ENCODE data around the gene CYP2F1. TPM values are rescaled to one million over a fixed set of nuclear protein-coding genes. Genes with fewer than 3 reads are reported as not detected.
"Not testable (repeated sequence)": the region's sequence is repeated elsewhere in the genome, so short reads cannot be mapped to it uniquely, and the experiment has no call there.

The CYP2F1 gene
- total and polyA plus RNA-seq, 9 donors = not detected

GRCh38 chr19:41096353-41096752 lies 17.9 kb upstream of the CYP2F1 start:
- no peaks in the 10 kb centered on the region for H3K27me3 ChIP-seq
- H3K36me3 ChIP-seq = no peaks in the 10 kb centered on the region
- no peak for TF ChIP-seq POLR2A (IDR thresholded peaks at IDR 0.05)
- no peak for TF ChIP-seq EP300 (IDR thresholded peaks at IDR 0.05)
- TF ChIP-seq CTCF (IDR thresholded peaks at IDR 0.05) = no peak
- no peak overlapping the region for H3K27ac ChIP-seq
- peaks cover 0 to 8% of the 10 kb centered on the region in 2 donors for H3K9me3 ChIP-seq
- WGBS, 3 donors = 64 to 71% (median 70%) methylated on average over 7 of the region's 7 CpGs
- no peaks in the 10 kb centered on the region for H3K4me1 ChIP-seq (ENCODE audit: insufficient read depth)
- no peak for DNase-seq
- intact Hi-C loops (cut with DNase I) = no loop called here
- no peak overlapping the region for H3K4me3 ChIP-seq

- intact Hi-C loops (cut with DNase I) = no loop called here
- TF ChIP-seq EP300 (IDR thresholded peaks at IDR 0.05) = no peak
- TF ChIP-seq CTCF (IDR thresholded peaks at IDR 0.05) = no peak
- TF ChIP-seq POLR2A (IDR thresholded peaks at IDR 0.05) = no peak
- no peak for DNase-seq
- WGBS, 3 donors = 74 to 77% (median 76%) methylated on average over 2 of the region's 2 CpGs
- no peaks in the 10 kb centered on the region for H3K27me3 ChIP-seq
- H3K36me3 ChIP-seq = no peaks in the 10 kb centered on the region
- H3K27ac ChIP-seq = no peak overlapping the region
- peaks cover 0 to 8% of the 10 kb centered on the region in 2 donors for H3K9me3 ChIP-seq
- no peak overlapping the region for H3K4me3 ChIP-seq
- H3K4me1 ChIP-seq (ENCODE audit: insufficient read depth) = no peaks in the 10 kb centered on the region
Measured at GRCh38 chr19:41097302-41097701, 16.9 kb upstream of the CYP2F1 start.

- DNase-seq = no peak
Measured at GRCh38 chr19:41098762-41099161, 15.5 kb upstream of the CYP2F1 start.

GRCh38 chr19:41102210-41102609 lies 12.0 kb upstream of the CYP2F1 start:
- H3K27me3 ChIP-seq; H3K4me3 ChIP-seq; H3K27ac ChIP-seq; DNase-seq; H3K4me1 ChIP-seq (ENCODE audit: insufficient read depth); H3K9me3 ChIP-seq; H3K36me3 ChIP-seq; intact Hi-C loops (cut with DNase I): not testable (repeated sequence)
- 90 to 95% (median 92%) methylated on average over 1 of the region's 1 CpG for WGBS, 3 donors

More at GRCh38 chr19:41098762-41099161, 15.5 kb upstream of the CYP2F1 start:
- H3K9me3 ChIP-seq = peaks cover 0 to 8% of the 10 kb centered on the region in 2 donors
- H3K27me3 ChIP-seq = no peaks in the 10 kb centered on the region
- H3K36me3 ChIP-seq = no peaks in the 10 kb centered on the region
- H3K27ac ChIP-seq = no peak overlapping the region
- 58 to 75% (median 72%) methylated on average over 5 of the region's 5 CpGs for WGBS, 3 donors
- no peaks in the 10 kb centered on the region for H3K4me1 ChIP-seq (ENCODE audit: insufficient read depth)
- TF ChIP-seq EP300 (IDR thresholded peaks at IDR 0.05) (no peak), CTCF (IDR thresholded peaks at IDR 0.05) (no peak), POLR2A (IDR thresholded peaks at IDR 0.05) (no peak)
- intact Hi-C loops (cut with DNase I) = no loop called here
- no peak overlapping the region for H3K4me3 ChIP-seq

- H3K4me1 ChIP-seq (ENCODE audit: insufficient read depth) = no peaks in the 10 kb centered on the region
- WGBS, 3 donors = 82 to 86% (median 82%) methylated on average over 3 of the region's 3 CpGs
- H3K27me3 ChIP-seq = no peaks in the 10 kb centered on the region
- H3K4me3 ChIP-seq = no peak overlapping the region
- DNase-seq = no peak
- intact Hi-C loops (cut with DNase I) = no loop called here
- no peak overlapping the region for H3K27ac ChIP-seq
- no peaks in the 10 kb centered on the region for H3K9me3 ChIP-seq
- no peaks in the 10 kb centered on the region for H3K36me3 ChIP-seq
- no peak for TF ChIP-seq EP300 (IDR thresholded peaks at IDR 0.05)
- no peak for TF ChIP-seq POLR2A (IDR thresholded peaks at IDR 0.05)
- TF ChIP-seq CTCF (IDR thresholded peaks at IDR 0.05) = no peak
Measured at GRCh38 chr19:41106177-41106576, 8.1 kb upstream of the CYP2F1 start.
